Ishikawa (cell line): ENCODE results near the gene ZBTB47.

Experiments
- CEBPB ChIP-seq: IDR thresholded peaks from 2 replicates; pipeline ENCODE4 v1.6.1; 2012
- CREB1 ChIP-seq: IDR thresholded peaks from 2 replicates; pipeline ENCODE4 v1.6.1; 2012; ENCODE audit warnings: low read depth
- EP300 ChIP-seq: IDR thresholded peaks from 2 replicates; pipeline ENCODE4 v1.6.1; 2012; ENCODE audit warnings: borderline replicate concordance
- FOXM1 ChIP-seq: IDR thresholded peaks from 2 replicates; pipeline ENCODE4 v1.6.1; 2012; ENCODE audit warnings: low read depth, borderline replicate concordance
- MAX ChIP-seq: IDR thresholded peaks from 2 replicates; pipeline ENCODE4 v1.6.1; 2012
- RAD21 ChIP-seq: IDR thresholded peaks from 2 replicates; pipeline ENCODE4 v1.6.1; 2012; ENCODE audit warnings: low read depth
- TAF1 ChIP-seq: IDR thresholded peaks from 2 replicates; pipeline ENCODE4 v1.6.1; 2012; ENCODE audit warnings: low read depth, mild to moderate bottlenecking
- TEAD4 ChIP-seq: IDR thresholded peaks from 2 replicates; pipeline ENCODE4 v1.6.1; 2012
- TF ChIP-seq, protein P1 (sequence below): IDR thresholded peaks from 2 replicates; pipeline ENCODE4 v1.6.1; 2012; ENCODE audit warnings: low read depth, mild to moderate bottlenecking

- TF ChIP-seq TAF1 (no peak), FOXM1 (no peak), CEBPB (no peak), MAX (no peak), TEAD4 (no peak), CREB1 (no peak), EP300 (no peak), RAD21 (no peak)
- TF ChIP-seq, protein P1, sequence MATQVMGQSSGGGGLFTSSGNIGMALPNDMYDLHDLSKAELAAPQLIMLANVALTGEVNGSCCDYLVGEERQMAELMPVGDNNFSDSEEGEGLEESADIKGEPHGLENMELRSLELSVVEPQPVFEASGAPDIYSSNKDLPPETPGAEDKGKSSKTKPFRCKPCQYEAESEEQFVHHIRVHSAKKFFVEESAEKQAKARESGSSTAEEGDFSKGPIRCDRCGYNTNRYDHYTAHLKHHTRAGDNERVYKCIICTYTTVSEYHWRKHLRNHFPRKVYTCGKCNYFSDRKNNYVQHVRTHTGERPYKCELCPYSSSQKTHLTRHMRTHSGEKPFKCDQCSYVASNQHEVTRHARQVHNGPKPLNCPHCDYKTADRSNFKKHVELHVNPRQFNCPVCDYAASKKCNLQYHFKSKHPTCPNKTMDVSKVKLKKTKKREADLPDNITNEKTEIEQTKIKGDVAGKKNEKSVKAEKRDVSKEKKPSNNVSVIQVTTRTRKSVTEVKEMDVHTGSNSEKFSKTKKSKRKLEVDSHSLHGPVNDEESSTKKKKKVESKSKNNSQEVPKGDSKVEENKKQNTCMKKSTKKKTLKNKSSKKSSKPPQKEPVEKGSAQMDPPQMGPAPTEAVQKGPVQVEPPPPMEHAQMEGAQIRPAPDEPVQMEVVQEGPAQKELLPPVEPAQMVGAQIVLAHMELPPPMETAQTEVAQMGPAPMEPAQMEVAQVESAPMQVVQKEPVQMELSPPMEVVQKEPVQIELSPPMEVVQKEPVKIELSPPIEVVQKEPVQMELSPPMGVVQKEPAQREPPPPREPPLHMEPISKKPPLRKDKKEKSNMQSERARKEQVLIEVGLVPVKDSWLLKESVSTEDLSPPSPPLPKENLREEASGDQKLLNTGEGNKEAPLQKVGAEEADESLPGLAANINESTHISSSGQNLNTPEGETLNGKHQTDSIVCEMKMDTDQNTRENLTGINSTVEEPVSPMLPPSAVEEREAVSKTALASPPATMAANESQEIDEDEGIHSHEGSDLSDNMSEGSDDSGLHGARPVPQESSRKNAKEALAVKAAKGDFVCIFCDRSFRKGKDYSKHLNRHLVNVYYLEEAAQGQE, result no peak
These were observed 60.8 kb downstream of the ZBTB47 start for GRCh38 chr3:42714171-42714852.
